Spleen (tissue), 11 donors: ENCODE data around the gene RELB. TPM values are rescaled to one million over a fixed set of nuclear protein-coding genes. Genes with fewer than 3 reads are reported as not detected.

Experiments used
- DNase-seq: peaks from one replicate; pipeline ENCODE4 v3.0.0-alpha.2; 2020
- H3K27ac ChIP-seq, 8 donors: fragments of 200-600 bp; sonication (generic) in 7 of 8; 1 replicate in 4 of 8; 2 replicates in 4 of 8; pipeline versions ENCODE4 v1.5.0 to v1.8.0; 2016 to 2021; ENCODE audit warnings: inconsistent platforms in 4 of 8, mild to moderate bottlenecking in 4 of 8, moderate library complexity in 1 of 8
- H3K27me3 ChIP-seq, 7 donors: fragments of 200-600 bp; sonication (generic) in 6 of 7; replicated peaks in 1 of 7; 1 replicate in 4 of 7; 2 replicates in 3 of 7; pipeline versions ENCODE4 v1.5.0 to v1.8.0; 2016 to 2021; ENCODE audit warnings: inconsistent platforms in 3 of 7, mild to moderate bottlenecking in 1 of 7
- H3K36me3 ChIP-seq, 6 donors: fragments of 200-600 bp; sonication (generic) in 5 of 6; 1 replicate in 4 of 6; 2 replicates in 2 of 6; pipeline versions ENCODE4 v1.5.0 to v1.8.0; 2016 to 2021; ENCODE audit warnings: inconsistent platforms in 2 of 6
- H3K4me1 ChIP-seq, 6 donors: fragments of 200-600 bp; sonication (generic) in 5 of 6; 1 replicate in 3 of 6; 2 replicates in 3 of 6; pipeline versions ENCODE4 v1.5.0 to v1.8.0; 2016 to 2021; ENCODE audit warnings: inconsistent platforms in 3 of 6
- H3K4me3 ChIP-seq, 8 donors: fragments of 200-600 bp; sonication (generic) in 7 of 8; 1 replicate in 4 of 8; 2 replicates in 4 of 8; pipeline versions ENCODE4 v1.5.0 to v1.8.0; 2016 to 2021; ENCODE audit warnings: inconsistent platforms in 4 of 8, mild to moderate bottlenecking in 4 of 8, moderate library complexity in 2 of 8
- H3K9me3 ChIP-seq, 8 donors: fragments of 200-600 bp; sonication (generic) in 7 of 8; 1 replicate in 4 of 8; 2 replicates in 4 of 8; pipeline versions ENCODE4 v1.5.0 to v1.8.0; 2016 to 2021; ENCODE audit warnings: inconsistent platforms in 4 of 8
- POLR2A ChIP-seq, 3 donors: fragments of 450-650 bp; IDR thresholded peaks; one replicate each; pipeline ENCODE4 v1.5.1; 2017; ENCODE audit warnings: antibody characterized with exemption in 3 of 3, mild to moderate bottlenecking in 1 of 3
- POLR2AphosphoS5 ChIP-seq, 3 donors: sonication (generic); formaldehyde crosslinking; IDR thresholded peaks; one replicate each; pipeline ENCODE4 v1.5.1; 2017; ENCODE audit warnings: antibody characterized with exemption in 3 of 3
- whole genome bisulfite sequencing, 5 donors: extraction: QIAGEN DNeasy Blood & Tissue Kit in 3 of 5; methylation state at CpG; one replicate each; pipeline versions ENCODE4 v1.1.5 to v1.1.7; 2013 to 2018; 5-methylcytosine and 5-hydroxymethylcytosine counted together
- intact Hi-C: fragments of 100-400 bp; cut with DNase I; formaldehyde crosslinking; loops from one replicate; pipeline ENCODE4 v1.15.0; 2023; ENCODE audit warnings: low total_unique reads
- polyA plus RNA-seq, 3 donors: library from polyadenylated mRNA; stranded (reverse); fragments of 200-250 nt; gene quantifications; one replicate each; pipeline ENCODE4 v1.2.1, GENCODE V29; 2013
- total RNA-seq, 7 donors: library from RNA; depleted of rRNA in 3 of 7; stranded (reverse); fragments of >200 nt in 3 of 7; fragmentation: NEBNext Ultra II Directional in 4 of 7; extraction: Animal tissue kit (Norgen Biotek cat#: 25700) in 4 of 7; gene quantifications; one replicate each; pipeline versions ENCODE4 v1.1.0 to v1.2.1, GENCODE V29; 2016 to 2021
- TF ChIP-seq, protein P1 (sequence below), 11 experiments: fragments of 200-600 bp in 7 of 11; fragments of 450-650 bp in 4 of 11; sonication (generic) in 4 of 11; IDR thresholded peaks in 8 of 11; conservative IDR thresholded peaks in 3 of 11; 1 replicate in 7 of 11; 2 replicates in 4 of 11; pipeline versions ENCODE4 v1.4.0 to v1.8.0; 2016 to 2021; ENCODE audit warnings: antibody characterized with exemption in 11 of 11, inconsistent platforms in 4 of 11, mild to moderate bottlenecking in 1 of 11
- donor health status: healthy with polysubstance abuse.
- donor health status: DM: no; HTN: no; CAD: no; lungs with moderate emphysema.
- donor health status: DM: no; HTN: no; CAD: no.
- donor health status: Bipolar disorder and iron deficiency.
- donor health status: healthy.
- donor health status: DM: no; HTN: no; CAD: no.
- donor health status: DM: yes; HTN: yes; CAD: no.

RELB gene
- total and polyA plus RNA-seq, 10 donors: 16.6 to 67.4 (median 34.7) TPM

- no peaks in the 10 kb centered on the region for H3K27me3 ChIP-seq
- no peak for DNase-seq
- peak overlapping the region in 1 of 8 donors; percentile 81 for H3K4me3 ChIP-seq
- peaks cover 28 to 76% (median 67%) of the 10 kb centered on the region in 6 donors for H3K4me1 ChIP-seq
- intact Hi-C loops: loop anchor here (10.0 kb wide), 1 partner anchor 146 kb away; the partner anchor contains the start of gene TOMM40
- H3K9me3 ChIP-seq: no peaks in the 10 kb centered on the region
- peaks cover 0 to 82% (median 71%) of the 10 kb centered on the region in 6 donors for H3K36me3 ChIP-seq
- no peak for TF ChIP-seq POLR2AphosphoS5 (IDR thresholded peaks at IDR 0.05)
- no peak for TF ChIP-seq POLR2A (IDR thresholded peaks at IDR 0.05)
- TF ChIP-seq, protein P1, sequence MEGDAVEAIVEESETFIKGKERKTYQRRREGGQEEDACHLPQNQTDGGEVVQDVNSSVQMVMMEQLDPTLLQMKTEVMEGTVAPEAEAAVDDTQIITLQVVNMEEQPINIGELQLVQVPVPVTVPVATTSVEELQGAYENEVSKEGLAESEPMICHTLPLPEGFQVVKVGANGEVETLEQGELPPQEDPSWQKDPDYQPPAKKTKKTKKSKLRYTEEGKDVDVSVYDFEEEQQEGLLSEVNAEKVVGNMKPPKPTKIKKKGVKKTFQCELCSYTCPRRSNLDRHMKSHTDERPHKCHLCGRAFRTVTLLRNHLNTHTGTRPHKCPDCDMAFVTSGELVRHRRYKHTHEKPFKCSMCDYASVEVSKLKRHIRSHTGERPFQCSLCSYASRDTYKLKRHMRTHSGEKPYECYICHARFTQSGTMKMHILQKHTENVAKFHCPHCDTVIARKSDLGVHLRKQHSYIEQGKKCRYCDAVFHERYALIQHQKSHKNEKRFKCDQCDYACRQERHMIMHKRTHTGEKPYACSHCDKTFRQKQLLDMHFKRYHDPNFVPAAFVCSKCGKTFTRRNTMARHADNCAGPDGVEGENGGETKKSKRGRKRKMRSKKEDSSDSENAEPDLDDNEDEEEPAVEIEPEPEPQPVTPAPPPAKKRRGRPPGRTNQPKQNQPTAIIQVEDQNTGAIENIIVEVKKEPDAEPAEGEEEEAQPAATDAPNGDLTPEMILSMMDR (IDR thresholded peaks at IDR 0.05 in 8 of 11, conservative IDR thresholded peaks at IDR 0.05 in 3 of 11): no peak
- peak overlapping the region in 6 of 8 donors; percentile 26 to 99 (median 96) for H3K27ac ChIP-seq
- 56 to 79% (median 72%) methylated on average over 6 of the region's 6 CpGs for WGBS, 5 donors
Measured at GRCh38 chr19:45041125-45041524, 39.9 kb downstream of the RELB start.

- H3K27me3 ChIP-seq: no peaks in the 10 kb centered on the region
- H3K36me3 ChIP-seq: peaks cover 0 to 90% (median 55%) of the 10 kb centered on the region in 6 donors
- intact Hi-C loops: loop anchor here (10.0 kb wide), 1 partner anchor 151 kb away; the partner anchor contains the start of gene TOMM40
- TF ChIP-seq, protein P1 (IDR thresholded peaks at IDR 0.05 in 8 of 11, conservative IDR thresholded peaks at IDR 0.05 in 3 of 11): no peak
- peak in 2 of 3 donors; percentile 7 to 20 for TF ChIP-seq POLR2AphosphoS5 (IDR thresholded peaks at IDR 0.05)
- H3K27ac ChIP-seq: peak overlapping the region in 6 of 8 donors; percentile 49 to 86 (median 82)
- no peak overlapping the region for H3K4me3 ChIP-seq
- 83 to 91% (median 85%) methylated on average over 14 of the region's 14 CpGs for WGBS, 5 donors
- no peak for DNase-seq
- no peaks in the 10 kb centered on the region for H3K9me3 ChIP-seq
- peaks cover 27 to 96% (median 83%) of the 10 kb centered on the region in 6 donors for H3K4me1 ChIP-seq
Measured at GRCh38 chr19:45045671-45046353, 44.5 kb downstream of the RELB start.

DNA sequence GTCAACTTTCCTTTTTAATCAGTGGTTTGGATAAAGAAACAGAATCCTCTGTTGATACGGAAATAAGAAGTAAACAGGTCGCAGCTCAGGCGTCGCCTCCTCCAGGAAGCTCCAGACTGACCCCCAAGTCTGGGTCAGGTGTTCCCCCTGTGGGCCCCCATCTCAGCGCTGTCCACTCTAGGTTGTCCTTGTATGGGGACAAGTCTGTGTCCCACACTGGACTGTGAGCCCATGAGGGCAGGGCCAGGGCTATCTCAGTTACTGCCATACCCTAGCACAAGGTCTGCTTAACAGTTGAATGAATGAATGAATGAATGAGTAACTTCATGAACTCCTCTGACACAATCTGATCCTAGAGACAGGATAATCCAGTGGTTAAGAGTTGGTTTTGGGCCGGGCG, 45.1 kb downstream of the RELB start:
- intact Hi-C loops: loop anchor here (10.0 kb wide), 1 partner anchor 152 kb away; the partner anchor contains the start of gene TOMM40
- Histone ChIP-seq H3K4me3 (no peak overlapping the region), H3K36me3 (peaks cover 0 to 90% (median 51%) of the 10 kb centered on the region in 6 donors), H3K27ac (peak overlapping the region; percentile 19 to 86 (median 66)), H3K4me1 (peaks cover 23 to 96% (median 83%) of the 10 kb centered on the region in 6 donors), H3K9me3 (no peaks in the 10 kb centered on the region), H3K27me3 (no peaks in the 10 kb centered on the region)
- no peak for DNase-seq
- WGBS, 5 donors: 80 to 89% (median 86%) methylated on average over 7 of the region's 7 CpGs
- TF ChIP-seq POLR2A (IDR thresholded peaks at IDR 0.05) (no peak), POLR2AphosphoS5 (IDR thresholded peaks at IDR 0.05) (peak in 1 of 3 donors; percentile 3)

DNA sequence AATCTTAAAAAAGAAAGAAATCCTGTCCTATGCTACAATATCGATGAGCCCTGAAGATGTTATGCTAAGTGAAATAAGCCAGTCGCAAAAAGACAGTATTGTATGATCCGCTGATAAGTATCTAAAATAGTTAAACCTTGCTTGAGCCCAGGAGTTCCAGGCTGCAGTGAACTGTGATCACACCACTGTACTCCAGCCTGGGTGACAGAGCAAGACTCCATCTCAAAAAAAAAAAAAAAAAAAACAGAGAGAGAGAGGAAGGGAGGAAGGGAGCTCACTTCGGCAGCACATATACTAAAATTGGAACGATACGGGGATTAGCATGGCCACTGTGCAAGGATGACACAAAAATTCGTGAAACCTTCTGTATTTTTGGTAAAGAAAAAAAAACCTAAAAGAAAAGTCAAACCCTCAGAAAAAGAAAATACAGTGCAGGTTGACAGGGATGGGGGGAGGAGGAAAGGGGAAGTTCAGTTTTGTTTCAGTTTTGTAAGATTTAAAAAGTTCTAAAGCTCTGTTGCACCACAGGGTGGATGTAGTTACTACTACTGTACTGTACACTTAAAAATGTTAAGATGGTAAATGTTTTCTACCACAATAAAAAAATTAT, 46.0 kb downstream of the RELB start:
- H3K27me3 ChIP-seq: no peaks in the 10 kb centered on the region
- intact Hi-C loops: loop anchor here (10.0 kb wide), 1 partner anchor 152 kb away; the partner anchor contains the start of gene TOMM40
- WGBS, 5 donors: 38 to 51% (median 49%) methylated on average over 7 of the region's 7 CpGs
- DNase-seq: no peak
- H3K4me1 ChIP-seq: peaks cover 16 to 96% (median 83%) of the 10 kb centered on the region in 6 donors
- H3K36me3 ChIP-seq: peaks cover 0 to 90% (median 44%) of the 10 kb centered on the region in 6 donors
- TF ChIP-seq POLR2AphosphoS5 (IDR thresholded peaks at IDR 0.05) (no peak), POLR2A (IDR thresholded peaks at IDR 0.05) (no peak)
- TF ChIP-seq, protein P1 (IDR thresholded peaks at IDR 0.05 in 8 of 11, conservative IDR thresholded peaks at IDR 0.05 in 3 of 11): peak in 1 of 11 experiments; percentile 28
- peak overlapping the region in 3 of 8 donors; percentile 16 to 45 (median 20) for H3K4me3 ChIP-seq
- H3K9me3 ChIP-seq: no peaks in the 10 kb centered on the region
- peak overlapping the region in 7 of 8 donors; percentile 49 to 86 (median 80) for H3K27ac ChIP-seq
